GM18517 (cell line): Measurements from ENCODE around the gene PPP1R16B.
"Not testable (repeated sequence)": the region's sequence is repeated elsewhere in the genome, so short reads cannot be mapped to it uniquely, and the experiment has no call there.

ENCODE experiments used
- ATAC-seq: cut with Tn5 transposase; IDR thresholded peaks from one replicate; pipeline ENCODE4 v1.9.1; 2021; ENCODE audit warnings: mild to moderate bottlenecking, moderate library complexity; ENCODE audit not compliant: unreplicated experiment

PPP1R16B gene

GRCh38 chr20:38960187-38960687 lies 154.7 kb downstream of the PPP1R16B start:
- ATAC-seq: not testable (repeated sequence)

GRCh38 chr20:38961530-38962043 lies 156.1 kb downstream of the PPP1R16B start:
- ATAC-seq: no peak

GRCh38 chr20:38962044-38962927 lies 156.8 kb downstream of the PPP1R16B start, which contains the start of gene DHX35:
Gene DHX35, plus strand, starts transcription at chr20:38962344. Its CDS starts 24 bp downstream, at chr20:38962368.
- peak; percentile 92 for ATAC-seq

GRCh38 chr20:38962928-38963401 lies 157.5 kb downstream of the PPP1R16B start:
- ATAC-seq: no peak

- no peak for ATAC-seq
These were observed 158.2 kb downstream of the PPP1R16B start for GRCh38 chr20:38963745-38964144.

GRCh38 chr20:38965264-38965663 lies 159.8 kb downstream of the PPP1R16B start:
- no peak for ATAC-seq

GRCh38 chr20:38968090-38968489 lies 162.6 kb downstream of the PPP1R16B start:
- ATAC-seq: no peak

- ATAC-seq: no peak
These were observed 164.2 kb downstream of the PPP1R16B start for GRCh38 chr20:38969708-38970107.

GRCh38 chr20:38970302-38970701 lies 164.8 kb downstream of the PPP1R16B start:
- no peak for ATAC-seq
